ENCODE measurements around the gene EXOC4.

The EXOC4 gene

DNA sequence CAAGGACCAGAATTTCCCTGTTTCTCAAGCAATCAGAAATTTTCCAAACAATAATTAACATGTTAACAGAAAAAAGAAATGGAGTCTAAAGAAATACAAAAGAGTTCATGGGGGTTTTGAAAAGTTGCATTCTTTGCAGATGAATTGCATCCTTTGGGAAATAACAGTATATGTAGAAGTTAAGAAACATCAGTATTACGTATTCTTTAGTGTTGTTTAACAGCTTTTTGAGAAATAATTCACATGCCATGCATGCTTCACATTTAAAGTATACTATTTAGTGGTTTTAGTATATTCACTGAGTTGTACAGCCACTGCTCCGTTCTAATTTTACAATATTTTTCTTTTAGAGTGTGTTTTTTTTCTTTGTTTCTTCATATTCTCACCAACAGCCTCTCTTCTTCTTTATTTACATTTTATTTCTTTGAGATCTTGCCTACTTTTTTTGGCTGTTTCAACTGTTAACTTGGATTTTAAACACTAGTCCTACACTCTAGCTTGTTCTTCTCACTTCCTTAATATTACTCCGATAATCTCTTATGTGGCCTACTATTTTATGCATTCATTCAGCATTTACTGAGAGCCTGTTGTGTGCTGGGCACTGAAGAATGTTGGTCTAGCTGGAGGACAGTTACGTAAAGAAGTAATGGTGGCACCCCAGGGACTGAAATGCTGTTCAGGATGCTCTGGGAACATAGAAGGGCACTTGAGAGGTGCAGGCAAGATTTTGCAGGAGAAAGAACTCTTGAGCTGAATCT is 330.1 kb downstream of the EXOC4 start:
- DNase-seq: no peak

DNA sequence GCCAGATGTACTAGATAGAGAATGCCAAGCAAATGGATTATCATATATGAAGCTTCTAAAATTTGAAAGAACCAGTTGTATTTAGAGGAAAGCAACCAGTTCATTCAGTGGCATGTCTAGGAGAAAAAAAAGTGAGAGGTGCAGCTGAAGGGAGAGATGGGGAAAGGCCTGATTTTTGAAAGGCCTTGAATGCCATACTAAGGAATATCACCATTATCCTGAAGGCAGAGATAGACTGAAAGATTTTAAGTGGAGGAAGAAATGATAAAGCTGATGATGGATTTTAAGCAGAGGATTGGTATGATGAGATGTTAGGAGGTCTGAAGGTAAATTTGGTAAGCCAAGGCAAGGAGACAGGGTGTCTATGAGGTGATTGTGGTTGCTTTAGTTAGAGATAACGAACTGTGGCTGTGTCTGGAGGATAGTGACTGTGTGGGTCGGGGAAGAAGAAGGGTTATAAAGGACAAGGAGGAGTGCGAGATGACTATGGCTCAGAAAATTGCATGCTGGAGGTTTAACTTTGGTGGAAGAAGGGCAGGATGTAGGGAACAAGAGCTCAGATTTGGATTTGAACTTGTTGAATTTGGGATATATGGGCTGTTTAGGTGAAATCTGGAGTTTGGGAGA is 330.8 kb downstream of the EXOC4 start:
- no peak for DNase-seq

DNA sequence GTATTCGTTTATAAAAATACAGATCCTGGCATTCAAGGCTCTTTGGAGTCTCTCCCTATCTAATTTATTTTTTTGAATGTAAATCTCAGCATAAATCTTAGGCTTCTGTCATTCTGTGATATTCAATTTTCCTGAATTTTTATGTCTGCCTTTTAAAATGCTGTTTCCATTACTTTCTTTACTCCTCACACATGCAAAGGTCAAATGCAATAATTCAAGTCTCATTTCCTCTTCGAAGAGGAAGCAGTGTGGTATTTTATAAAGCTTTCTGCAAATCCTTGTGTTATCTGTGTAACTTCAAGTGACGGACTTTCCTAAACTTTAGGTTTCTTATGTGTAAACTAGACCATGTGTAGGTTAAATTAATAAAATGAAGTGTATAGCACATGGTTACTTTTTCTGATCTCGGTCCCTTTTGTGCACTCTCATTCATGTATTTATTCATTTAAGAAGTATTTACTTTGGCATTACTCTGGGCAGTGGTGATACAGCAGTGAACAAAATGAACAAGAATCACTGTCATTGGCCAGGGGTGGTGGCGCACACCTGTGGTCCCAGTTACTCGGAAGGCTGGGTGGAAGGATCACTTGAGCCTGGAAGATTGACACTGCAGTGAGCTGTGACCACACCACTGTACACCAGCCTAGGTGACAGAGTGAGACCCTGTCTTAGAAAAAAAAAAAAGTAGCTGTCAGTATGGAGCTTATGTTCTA is 332.2 kb downstream of the EXOC4 start:
- DNase-seq: no peak

DNA sequence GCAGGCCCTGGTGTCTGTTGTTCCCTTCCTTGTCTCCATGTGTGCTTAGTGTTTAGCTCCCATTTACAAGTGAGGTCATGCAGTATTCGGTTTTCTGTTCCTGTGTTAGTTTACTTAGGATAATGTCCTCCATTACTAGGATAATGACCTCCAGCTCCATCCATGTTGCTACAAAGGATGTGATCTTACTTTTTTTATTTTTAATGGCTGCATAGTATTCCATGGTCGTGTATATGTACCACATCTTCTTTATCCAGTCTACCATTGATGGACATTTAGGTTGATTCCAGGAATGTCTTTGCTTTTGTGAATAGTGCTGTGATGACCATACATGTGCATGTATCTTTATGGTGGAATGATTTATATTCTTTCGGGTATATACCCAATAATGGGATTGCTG is 333.4 kb downstream of the EXOC4 start:
- no peak for DNase-seq

DNA sequence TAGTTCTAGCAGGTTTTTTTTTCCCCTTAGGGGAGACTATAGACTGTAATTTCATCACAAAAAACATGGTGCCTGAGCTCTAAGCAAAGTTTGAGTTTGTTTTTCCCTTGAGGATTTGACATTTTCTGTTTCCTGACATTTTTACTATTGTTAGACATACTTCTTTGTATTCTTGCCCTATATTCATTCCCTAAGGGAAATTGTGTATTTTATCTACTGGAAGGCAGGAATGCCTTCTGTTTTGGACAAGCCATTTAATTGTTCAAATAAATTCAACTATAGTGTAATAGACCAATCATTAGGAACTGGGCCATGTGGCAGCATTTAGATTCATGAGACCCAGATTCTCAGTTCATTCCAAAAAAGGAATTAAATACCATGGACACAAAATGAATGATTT is 335.0 kb downstream of the EXOC4 start:
- no peak for DNase-seq

DNA sequence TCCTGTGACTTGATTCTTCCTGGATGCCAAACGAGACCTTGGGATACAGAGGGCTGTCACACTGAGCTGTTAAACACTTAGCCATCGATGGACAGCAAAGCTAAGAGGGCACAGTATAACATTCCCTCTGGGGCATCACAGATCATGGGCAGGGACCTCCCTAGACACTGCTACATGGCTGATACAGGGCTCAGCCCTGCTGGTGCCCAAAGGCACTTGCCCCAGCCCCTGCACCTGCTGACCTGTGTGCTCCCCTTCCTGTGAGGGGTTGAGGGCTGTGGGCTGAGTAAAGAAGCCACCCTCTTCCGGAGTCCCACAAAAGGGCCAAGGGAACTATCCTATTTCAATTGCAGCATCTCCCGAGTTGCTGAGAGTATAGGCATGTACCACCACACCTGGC is 337.9 kb downstream of the EXOC4 start:
- no peak for DNase-seq

DNA sequence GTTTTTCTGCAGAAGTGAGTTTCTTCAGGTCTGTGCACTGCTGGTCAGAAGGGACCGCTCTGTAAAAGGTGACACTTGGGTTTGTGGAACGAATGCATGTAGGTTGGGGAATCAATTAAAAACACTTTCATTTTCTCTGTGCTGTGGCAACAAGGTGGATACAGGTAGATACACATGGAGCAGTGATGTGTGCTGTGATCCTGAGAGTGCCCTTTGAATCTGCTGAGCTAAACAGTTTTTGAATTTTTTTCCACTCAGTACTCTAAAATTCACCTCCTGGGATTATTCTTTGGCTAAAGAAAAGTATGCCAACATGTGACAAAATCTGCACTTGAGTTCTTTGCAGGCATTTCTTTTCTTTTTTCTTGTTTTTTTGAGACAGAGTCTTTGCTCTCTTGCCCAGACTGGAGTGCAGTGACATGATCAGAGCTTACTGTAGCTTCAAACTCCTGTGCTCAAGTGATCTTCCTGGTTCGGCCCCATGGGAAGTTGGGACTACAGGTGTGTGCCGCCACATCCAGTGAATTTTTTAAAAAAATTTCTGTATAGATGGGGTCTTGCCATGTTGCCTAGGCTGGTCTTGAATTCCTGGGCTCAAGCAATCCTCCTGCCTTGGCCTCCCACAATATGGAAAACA is 338.9 kb downstream of the EXOC4 start:
- no peak for DNase-seq

DNA sequence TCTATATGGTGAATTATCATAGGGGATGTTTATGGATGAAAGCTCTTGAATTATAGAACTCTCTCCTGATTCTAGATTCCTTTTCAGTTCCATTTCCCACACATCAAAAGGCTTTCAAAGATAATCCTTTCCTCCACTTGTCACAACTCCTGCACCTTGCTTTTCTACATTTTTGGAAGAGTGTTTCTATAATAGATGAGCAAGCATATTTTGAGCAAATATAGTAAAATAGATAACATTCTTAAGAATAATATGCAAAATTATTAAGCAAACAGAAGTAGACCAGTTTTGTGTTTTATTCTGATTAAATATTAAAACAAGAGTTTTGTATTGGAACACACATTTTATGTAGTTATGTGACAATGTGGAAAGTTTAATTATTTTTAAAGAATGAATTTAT is 340.7 kb downstream of the EXOC4 start:
- no peak for DNase-seq

DNA sequence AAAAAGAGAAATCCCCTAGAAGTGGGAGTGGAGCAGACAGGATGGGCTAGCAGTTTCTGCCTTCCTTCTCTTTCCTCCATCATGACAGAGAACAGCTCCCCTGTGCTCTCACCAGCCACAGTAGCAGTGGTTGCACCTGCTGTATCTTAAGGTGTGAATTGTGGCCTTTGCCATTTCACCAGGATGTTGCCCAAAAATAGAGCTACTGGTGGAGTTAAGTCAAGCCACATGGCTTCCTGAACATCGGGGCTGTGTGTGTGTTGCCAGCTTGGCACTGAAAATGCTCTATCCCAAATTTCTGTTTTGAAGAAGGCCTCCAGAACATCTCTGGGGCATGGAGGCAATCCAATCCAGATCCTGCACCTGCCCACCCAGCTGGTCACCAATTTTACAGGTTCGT is 348.7 kb downstream of the EXOC4 start:
- no peak for DNase-seq

DNA sequence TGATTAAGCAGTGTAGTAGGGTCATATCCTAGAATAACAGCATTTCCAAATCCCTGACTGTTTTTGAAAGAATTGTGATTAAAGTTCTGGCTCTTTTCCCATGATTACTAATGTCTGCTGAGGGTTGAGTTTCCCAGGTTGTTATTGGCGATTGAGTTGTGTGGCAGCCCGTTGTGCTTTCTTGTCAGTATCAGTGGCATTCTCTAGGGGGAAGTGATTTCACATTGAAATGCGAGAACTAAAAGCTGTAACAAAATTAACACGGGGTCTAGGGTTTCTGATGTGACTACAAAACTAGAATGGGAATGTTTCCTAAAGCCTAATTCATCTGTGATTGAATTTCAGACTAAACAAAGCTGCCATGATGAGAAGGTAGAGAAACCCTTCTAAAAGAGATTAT is 349.4 kb downstream of the EXOC4 start:
- peak; percentile 58 for DNase-seq

DNA sequence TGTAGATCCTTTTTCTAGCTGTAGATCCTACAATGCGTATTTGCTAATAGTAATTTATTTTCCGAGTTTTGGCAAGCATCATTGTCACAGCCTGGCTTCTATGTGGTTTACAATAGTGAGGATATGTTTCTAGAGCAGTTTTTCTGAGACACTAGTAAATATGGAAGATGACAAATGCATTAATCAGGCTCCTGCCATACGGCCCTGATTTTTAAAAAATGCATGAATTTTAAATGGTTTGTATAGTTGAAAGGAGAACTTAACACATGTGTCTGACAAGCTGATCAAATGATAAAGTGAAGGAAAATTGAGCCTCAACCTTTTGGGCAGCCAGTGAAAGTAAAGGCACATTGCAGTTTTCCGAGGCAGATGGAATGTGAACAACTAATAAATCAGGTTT is 354.1 kb downstream of the EXOC4 start:
- DNase-seq: no peak

DNA sequence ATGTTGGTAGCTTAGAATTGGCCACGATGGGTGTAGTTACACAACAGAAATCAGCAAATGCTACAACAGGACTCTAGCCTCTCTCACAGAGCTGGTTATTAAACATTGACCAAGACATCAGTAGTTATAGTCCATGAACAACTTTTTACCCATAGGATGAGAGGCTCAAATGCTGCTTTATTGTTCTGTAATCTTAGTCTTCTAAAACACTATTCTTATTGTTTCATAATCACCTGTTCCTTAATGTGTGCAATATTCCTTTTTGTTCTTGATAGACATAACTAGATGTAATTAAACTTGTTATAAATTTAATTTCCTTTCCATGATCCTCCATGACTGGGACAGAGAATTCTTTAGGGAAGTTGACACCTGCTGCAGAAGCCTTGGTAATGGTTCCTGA is 356.9 kb downstream of the EXOC4 start:
- no peak for DNase-seq

DNA sequence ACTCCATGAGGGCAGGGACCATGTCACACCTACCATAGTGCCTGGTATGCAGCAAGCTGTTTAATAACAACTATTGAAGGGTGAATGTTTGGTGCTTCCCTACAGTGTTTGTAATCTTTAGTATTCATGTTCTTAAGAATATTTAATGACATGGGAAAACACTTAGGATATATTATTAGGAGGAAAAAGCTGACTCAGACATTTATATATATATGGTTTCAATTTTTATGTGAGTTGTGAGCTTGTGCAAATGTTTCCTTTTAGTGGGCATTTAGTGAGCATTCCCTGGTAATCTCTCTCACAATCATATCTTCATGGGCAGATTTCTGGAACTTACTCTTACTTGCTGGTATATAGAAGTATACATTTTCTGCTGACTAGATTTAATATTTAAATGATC is 359.1 kb downstream of the EXOC4 start:
- no peak for DNase-seq

DNA sequence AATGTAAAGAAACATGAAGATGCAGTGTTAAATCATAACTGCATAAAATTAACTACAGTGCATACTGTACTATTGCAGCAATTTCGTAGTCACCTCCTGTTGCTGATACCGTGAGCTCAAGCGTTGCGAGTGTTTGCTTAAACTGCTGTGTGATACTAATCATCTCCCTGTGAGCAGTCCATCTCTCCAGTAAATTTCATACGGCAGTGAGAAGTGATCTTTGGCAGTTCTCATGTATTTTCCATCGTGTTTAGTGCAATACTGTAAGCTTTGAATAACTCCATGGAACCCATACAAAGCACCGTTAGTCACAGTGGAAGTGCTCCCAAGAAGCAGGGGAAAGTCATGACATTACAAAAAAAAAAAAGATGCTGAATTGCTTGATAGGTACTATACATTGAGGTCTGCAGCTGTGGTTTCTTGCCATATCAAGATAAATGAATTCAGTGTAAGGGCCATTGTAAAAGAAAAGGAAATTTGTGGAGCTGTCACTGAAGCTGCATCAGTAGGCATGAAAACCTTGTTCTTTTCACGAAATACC is 360.4 kb downstream of the EXOC4 start:
- DNase-seq: no peak

DNA sequence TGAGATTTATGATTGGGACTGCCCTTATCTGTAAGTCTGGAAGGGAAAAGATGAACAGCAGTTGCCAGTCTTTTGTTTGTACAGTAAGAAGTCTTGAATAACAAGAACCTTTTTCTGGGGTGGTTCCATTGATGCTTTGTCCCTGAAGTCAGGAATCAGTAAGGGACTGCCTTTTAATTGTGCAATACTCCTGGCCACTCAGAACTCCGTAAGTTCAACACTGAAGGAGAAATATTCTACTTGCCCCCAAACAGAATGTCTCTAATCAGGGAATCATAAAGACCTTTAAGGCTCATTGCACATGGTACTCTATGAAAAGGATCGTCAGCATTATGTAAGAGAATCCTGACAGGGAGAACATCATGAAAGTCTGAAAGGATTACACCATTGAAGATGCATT is 361.4 kb downstream of the EXOC4 start:
- DNase-seq: no peak

DNA sequence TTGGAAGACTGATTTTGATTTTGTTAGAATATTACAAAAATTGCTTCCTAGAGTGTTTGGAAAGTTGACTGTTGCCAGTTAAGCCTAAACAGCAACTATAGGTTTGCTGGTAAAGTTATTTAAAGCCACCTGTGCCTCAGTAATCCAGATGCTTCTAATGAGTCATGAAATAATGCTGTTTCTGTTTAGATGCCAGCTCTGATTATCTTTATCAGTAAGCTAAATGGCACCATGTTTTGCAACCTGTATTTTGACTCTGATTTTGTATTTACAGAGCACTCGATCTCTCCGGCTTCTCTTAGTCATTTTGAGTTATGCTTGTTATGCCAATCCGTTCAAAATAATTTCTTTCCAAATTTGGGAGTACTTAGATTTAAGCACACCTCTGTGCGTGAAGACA is 366.1 kb downstream of the EXOC4 start:
- peak; percentile 6 for DNase-seq

DNA sequence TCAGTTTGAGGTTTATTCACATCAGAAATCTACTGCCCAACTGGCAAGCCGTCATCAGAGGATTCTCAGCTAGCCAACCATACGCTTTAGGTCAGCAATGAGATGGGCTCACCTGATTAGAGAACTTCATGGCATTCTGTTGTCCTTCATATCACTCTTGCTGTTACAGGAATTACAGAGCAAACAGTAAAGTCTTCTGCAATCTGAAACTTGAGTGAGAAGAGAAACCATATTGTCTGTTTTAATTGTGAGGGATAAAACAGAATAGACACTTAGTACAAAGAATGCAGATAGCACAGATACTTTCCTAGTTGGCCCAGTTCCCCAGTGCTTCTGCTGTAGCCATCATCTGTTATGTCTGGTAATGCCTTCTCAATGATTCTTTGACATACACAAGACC is 366.6 kb downstream of the EXOC4 start:
- no peak for DNase-seq

DNA sequence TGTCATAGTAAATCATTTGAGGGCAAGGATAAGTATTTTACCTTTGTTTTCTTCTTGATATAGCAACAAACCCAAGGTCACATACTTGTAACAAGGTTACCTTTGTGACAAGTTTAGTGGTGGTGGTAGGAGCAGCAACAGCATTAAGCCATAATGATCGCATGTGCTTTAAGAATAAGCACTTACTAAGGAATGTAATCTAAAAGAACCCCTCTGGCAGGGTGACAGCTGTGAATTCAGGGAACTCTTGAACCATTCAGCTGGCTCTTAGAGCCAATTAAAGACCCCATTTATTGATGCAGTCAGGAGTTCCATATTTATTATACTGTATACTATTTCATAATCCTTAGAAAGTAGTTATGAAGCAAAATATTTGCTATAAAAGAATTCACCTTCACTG is 370.8 kb downstream of the EXOC4 start:
- no peak for DNase-seq

DNA sequence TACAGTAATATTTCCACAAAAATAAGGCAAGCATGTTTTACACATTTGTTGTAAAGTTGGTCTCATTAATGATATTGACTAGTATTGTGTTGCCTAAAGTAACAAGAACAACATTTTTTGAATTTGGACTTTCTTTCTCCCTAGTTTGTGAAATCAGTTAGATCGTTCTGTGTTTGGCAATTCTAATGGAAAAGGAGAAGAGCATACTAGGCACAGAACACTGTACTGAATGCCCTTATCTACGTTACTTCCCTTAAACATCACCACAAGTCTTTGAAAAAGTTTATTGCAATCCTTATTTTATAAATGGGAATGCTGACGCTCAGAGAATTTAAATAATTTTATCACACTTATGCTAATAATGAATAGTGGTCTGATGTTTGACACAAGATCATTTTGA is 372.2 kb downstream of the EXOC4 start:
- DNase-seq: no peak

DNA sequence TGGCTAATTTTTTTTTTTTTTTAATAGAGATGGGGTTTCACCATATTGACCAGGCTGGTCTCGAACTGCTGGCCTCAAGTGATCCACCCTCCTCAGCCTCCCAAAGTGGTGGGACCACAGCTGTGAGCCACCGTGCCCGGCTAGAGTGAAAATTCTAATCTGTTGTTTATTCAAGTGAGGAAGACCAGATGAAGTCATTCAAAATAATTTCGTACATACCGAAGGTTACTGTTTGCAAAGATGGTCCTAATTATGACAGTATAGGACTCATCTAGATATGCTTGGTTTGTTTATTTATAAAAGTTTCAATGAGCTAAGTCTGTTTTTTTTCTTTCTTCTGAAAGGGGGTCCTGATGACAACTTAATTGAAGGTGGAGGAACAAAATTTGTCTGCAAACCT is 376.8 kb downstream of the EXOC4 start:
- no peak for DNase-seq

DNA sequence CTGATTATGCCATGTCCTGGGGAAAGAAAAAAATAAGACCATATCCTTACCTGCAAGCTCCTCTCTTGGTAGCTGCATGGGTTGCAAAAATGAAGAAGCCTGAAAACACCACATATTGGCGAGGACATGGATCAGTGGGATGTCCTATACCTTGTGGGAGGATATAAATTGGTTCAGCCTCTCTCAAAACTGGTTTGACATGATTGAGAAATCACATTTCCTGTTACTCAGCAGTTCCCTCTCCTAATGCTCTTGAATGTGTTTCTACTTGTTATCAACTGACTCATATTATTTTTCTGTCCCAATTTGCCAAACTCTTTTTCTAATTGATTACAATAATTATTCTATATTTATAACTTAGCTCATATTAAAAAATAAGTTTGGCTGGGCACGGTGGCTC is 380.2 kb downstream of the EXOC4 start:
- DNase-seq: no peak

DNA sequence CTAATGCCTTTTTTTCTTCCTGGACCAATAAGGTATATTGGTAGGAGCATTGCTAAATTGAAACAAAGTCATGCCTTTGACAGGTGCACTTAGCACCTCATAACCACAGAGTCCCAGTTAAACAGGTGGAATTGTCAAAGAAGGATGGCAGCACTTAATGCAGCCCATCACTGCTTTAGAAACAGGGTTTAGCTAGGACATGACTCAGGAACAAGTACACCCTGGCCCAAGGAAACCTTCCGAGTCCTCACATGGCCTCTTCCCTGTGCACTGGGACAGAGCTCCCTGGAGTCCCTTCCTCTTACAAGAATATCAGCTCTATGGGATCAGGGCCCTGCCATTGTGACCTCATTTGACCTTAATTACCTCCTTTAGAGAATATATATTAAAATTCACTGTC is 382.7 kb downstream of the EXOC4 start:
- DNase-seq: no peak

DNA sequence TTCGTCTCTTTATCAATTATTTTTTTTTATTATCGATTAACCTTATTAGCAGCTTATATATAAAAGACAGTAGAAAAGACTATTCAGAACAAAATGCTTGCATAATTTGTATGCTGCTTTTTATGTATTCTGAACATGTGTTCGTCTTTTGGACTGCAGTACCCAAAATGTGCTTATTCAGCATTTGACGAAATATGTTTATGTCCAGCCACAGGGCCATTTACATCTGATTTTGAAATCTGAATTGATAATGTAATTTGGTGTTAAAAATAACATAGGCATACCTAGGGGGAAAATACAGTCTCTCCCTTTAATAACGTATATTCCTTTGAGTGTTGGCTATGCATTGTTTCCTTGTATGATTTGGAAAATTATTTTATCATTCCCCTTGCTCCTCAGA is 386.0 kb downstream of the EXOC4 start:
- DNase-seq: no peak

DNA sequence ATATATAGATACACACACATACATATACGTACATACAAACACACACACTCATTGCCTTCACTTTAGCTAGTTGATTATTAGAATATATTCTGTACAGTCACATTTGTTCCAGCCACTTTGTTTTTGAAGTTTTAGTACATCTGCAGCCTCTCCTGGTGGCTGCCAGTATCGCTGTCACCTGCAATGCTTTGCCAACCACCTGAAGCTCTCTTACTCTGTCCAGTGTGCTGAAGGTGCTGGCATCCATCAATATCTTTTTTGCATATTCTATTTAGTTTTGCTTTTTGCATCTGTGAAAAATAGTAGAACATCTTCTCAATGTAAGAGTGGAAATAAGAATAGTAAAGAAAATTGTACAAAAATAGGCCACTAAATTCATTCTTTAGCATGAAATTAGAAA is 388.6 kb downstream of the EXOC4 start:
- no peak for DNase-seq
